Astrocyte of the spinal cord (primary cell): ENCODE measurements around the gene WNT9B.

Experiments
- DNase-seq: peaks from one replicate; pipeline ENCODE4 v3.0.0; 2011; ENCODE audit warnings: low read depth, low spot score
- H3K4me3 ChIP-seq: 2 replicates; pipeline ENCODE4 v1.5.1; 2011; ENCODE audit warnings: low read depth, mild to moderate bottlenecking, low read length, moderate library complexity
- CTCF ChIP-seq: IDR thresholded peaks from 2 replicates; pipeline ENCODE4 v1.5.1; 2012; ENCODE audit warnings: low read depth, mild to moderate bottlenecking, low read length, inconsistent platforms
- in situ Hi-C: cut with HindIII; loops from 2 replicates; pipeline ENCODE4 v1.10.0; 2017; ENCODE audit warnings: low sequenced_read_pairs

The WNT9B gene

DNA sequence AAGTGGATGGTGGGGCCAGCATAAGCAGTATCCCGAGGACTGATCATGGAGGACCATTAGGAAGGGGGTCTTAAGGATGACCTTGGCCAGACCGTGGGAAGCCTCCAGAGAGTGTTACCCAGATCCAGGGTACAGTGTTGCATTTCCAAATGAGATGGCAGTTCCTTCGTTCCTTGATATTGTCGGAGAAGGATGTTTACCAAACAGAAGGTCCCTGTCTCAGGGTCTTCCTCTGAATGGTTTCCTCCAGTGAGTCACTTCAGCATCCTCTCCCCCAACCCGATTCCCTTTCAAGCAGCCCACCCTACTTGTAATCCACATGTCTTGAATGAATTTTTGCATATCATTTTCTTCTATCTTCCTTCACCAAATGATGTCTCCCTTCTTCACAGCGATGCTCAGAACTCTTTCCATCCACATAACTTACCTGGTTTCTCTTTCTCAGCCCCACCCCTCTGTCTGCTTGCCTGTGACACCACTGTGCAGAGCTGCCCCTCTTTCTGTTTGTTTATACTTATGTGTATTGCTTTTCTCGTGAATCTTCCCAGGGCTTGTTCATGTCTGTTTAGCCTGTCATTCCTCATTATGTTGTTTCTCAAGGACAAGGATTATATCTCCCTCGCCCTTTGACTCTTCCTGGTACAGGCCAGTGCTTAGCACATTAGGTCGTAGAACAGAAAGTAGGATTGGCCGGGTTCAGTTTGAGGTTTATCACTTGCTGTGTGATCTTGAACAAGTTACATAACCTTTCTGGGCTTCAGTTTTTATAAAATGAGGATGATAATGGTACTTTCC lies 77.3 kb downstream of the WNT9B start:
- H3K4me3 ChIP-seq: no peak overlapping the region
- no peak for TF ChIP-seq CTCF
- in situ Hi-C loops: no loop called here
- DNase-seq: no peak

DNA sequence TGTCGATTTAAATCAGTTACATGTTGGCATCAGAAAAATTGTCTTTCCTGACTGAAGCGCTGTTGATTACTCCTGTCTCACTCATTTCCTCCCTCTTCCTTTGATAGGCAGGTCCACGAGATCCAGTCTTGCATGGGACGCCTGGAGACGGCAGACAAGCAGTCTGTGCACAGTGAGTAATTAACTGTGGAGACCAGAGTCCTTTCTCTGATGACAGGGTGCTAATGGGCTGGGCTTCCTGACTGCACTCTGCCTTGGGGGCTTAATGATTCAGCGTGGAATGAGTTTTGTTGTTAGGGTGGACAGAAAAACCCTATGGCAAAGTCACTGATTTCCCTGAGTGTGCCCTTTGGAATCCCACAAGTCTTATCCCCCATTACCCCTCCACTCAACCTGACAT lies 78.0 kb downstream of the WNT9B start:
- in situ Hi-C loops: no loop called here
- DNase-seq: no peak

GRCh38 chr17:46930051-46930450 lies 78.7 kb downstream of the WNT9B start:
- in situ Hi-C loops: no loop called here
- no peak for DNase-seq
- no peak overlapping the region for H3K4me3 ChIP-seq
- no peak for TF ChIP-seq CTCF

More for the DNA sequence above, 78.0 kb downstream of the WNT9B start:
- H3K4me3 ChIP-seq: no peak overlapping the region
- TF ChIP-seq CTCF: no peak

- DNase-seq: no peak
- no peak for TF ChIP-seq CTCF
- in situ Hi-C loops: no loop called here
- H3K4me3 ChIP-seq: no peak overlapping the region
These were observed 80.2 kb downstream of the WNT9B start for GRCh38 chr17:46931596-46931995.

- no peak for DNase-seq
- TF ChIP-seq CTCF: no peak
- in situ Hi-C loops: no loop called here
These were observed 84.4 kb downstream of the WNT9B start for GRCh38 chr17:46935658-46936266.

More at GRCh38 chr17:46935658-46936266, 84.4 kb downstream of the WNT9B start:
- no peak overlapping the region for H3K4me3 ChIP-seq
